ENCODE results near the gene NPPC. TPM values are rescaled to one million over a fixed set of nuclear protein-coding genes. Genes with fewer than 3 reads are reported as not detected.

Gene NPPC
- total RNA-seq, 1 donor from 2014 or later, result not detected

DNA sequence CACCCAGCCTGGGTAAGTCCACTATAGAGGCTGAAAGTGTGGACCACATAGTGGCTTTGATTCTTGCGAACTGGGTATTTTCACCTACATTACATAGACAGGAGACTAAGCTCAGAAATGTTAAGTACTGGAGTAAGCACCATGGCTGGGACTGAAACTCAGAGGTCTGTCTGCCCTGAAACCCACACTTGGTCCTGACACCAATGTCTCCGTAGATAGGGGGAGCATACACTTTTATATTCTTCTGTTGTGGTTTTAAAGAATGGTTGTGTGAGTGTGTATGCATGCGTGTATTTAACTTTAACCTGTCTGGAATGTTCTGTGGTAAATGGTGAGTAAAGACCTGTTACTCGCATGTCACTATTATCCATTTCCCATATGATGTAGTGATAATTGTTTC, 10.3 kb upstream of the NPPC start:
- no peak for DNase-seq (ENCODE audit: low spot score, unreplicated experiment)
- no peaks in the 10 kb centered on the region for H3K4me1 Mint-ChIP-seq (ENCODE audit: low read depth)

DNA sequence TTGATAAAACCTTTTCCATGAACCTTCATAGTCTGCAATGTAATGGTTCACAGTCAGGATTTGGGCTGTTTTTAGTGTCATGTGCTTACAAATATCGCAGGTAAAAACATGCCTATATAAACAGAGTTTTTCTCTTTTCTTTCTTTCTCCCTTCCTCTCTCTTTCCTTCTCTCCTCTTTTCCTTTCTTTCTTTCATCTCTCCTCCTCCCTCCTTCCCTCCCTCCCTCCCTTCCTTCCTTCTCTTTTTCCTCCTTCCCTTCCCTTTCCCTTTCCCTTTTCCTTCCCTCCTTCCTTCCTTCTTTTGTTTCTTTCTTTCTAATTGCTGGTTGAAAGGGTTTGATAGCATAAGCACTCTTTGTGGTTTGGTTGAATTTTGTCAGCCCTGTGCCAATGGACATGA, 9.6 kb upstream of the NPPC start:
- TF ChIP-seq, protein P1, sequence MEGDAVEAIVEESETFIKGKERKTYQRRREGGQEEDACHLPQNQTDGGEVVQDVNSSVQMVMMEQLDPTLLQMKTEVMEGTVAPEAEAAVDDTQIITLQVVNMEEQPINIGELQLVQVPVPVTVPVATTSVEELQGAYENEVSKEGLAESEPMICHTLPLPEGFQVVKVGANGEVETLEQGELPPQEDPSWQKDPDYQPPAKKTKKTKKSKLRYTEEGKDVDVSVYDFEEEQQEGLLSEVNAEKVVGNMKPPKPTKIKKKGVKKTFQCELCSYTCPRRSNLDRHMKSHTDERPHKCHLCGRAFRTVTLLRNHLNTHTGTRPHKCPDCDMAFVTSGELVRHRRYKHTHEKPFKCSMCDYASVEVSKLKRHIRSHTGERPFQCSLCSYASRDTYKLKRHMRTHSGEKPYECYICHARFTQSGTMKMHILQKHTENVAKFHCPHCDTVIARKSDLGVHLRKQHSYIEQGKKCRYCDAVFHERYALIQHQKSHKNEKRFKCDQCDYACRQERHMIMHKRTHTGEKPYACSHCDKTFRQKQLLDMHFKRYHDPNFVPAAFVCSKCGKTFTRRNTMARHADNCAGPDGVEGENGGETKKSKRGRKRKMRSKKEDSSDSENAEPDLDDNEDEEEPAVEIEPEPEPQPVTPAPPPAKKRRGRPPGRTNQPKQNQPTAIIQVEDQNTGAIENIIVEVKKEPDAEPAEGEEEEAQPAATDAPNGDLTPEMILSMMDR (IDR thresholded peaks at IDR 0.05; ENCODE audit: unreplicated experiment), result no peak
- no peak for DNase-seq (ENCODE audit: low spot score, unreplicated experiment)
- no peak overlapping the region for H3K27ac Mint-ChIP-seq
- H3K9me3 Mint-ChIP-seq (ENCODE audit: low read depth), result no peaks in the 10 kb centered on the region
- peaks cover 15% of the 10 kb centered on the region for H3K27me3 Mint-ChIP-seq
- no peaks in the 10 kb centered on the region for H3K36me3 Mint-ChIP-seq (ENCODE audit: insufficient read depth)
- H3K4me3 Mint-ChIP-seq (ENCODE audit: low read depth), result no peak overlapping the region
- H3K4me1 Mint-ChIP-seq (ENCODE audit: low read depth), result no peaks in the 10 kb centered on the region

More for the DNA sequence above, 10.3 kb upstream of the NPPC start:
- TF ChIP-seq, protein P1 (IDR thresholded peaks at IDR 0.05; ENCODE audit: unreplicated experiment), result no peak
- Mint-ChIP-seq H3K36me3 (ENCODE audit: insufficient read depth) (no peaks in the 10 kb centered on the region), H3K4me3 (ENCODE audit: low read depth) (no peak overlapping the region), H3K27ac (no peak overlapping the region), H3K27me3 (peaks cover 8% of the 10 kb centered on the region), H3K9me3 (ENCODE audit: low read depth) (no peaks in the 10 kb centered on the region)

DNA sequence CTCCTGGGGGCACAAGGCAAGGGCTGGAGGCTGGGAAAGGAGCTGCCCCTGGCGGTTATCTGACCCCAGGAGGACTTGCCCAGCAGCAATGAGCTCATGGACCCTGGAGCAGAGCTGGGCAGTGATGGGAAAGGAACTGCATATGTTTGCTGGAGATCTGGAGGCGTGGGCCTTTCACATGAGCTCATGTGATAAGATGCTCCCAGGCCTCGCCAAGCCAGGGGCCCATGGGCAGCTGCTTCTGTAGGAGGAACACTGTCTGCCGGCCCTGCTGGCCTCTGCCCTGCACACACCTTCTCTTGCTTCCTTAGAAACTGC, 9.0 kb upstream of the NPPC start:
- no peak for DNase-seq (ENCODE audit: low spot score, unreplicated experiment)
- Mint-ChIP-seq H3K27ac (no peak overlapping the region), H3K4me3 (ENCODE audit: low read depth) (no peak overlapping the region), H3K9me3 (ENCODE audit: low read depth) (no peaks in the 10 kb centered on the region), H3K27me3 (peaks cover 19% of the 10 kb centered on the region), H3K36me3 (ENCODE audit: insufficient read depth) (no peaks in the 10 kb centered on the region), H3K4me1 (ENCODE audit: low read depth) (no peaks in the 10 kb centered on the region)
- TF ChIP-seq, protein P1 (IDR thresholded peaks at IDR 0.05; ENCODE audit: unreplicated experiment), result no peak

DNA sequence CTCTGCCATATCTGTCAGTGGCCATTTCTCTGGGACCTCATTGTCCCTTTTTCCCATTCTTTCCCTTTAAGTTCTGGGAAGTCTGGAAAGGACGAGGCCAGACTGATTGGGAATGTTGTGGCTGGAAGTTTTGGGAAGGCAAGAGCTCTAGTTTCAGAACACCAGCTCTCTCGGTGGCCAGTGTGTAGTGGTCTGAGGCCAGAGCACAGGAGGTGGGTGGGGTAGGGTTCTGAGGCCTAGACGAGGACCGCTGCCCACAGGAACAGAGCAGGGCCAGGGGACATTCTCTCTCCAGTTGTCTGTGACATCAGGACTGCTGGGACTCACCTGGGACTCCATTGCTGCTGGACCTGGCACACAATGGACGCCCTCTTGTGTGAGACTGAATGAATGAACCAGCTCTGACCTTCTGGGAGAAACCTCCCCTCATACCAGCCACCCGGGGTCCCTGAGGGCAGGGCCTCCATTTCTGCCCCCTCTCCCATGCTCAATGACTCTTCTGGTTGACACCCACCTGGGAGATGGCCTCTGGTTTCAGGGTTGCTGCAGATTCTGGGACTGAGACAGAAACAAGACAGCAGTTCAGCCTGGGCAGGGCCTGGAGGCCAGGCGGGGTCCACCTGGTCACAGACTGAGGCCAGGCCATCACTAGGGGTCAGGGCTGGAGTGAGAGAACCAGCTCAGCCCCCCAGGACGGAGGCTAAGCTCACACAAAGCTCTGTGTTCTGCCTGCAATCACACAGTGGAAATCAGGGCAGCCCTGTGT, 8.4 kb upstream of the NPPC start:
- Mint-ChIP-seq H3K27me3 (peaks cover 19% of the 10 kb centered on the region), H3K9me3 (ENCODE audit: low read depth) (no peaks in the 10 kb centered on the region), H3K36me3 (ENCODE audit: insufficient read depth) (no peaks in the 10 kb centered on the region), H3K4me1 (ENCODE audit: low read depth) (no peaks in the 10 kb centered on the region), H3K27ac (no peak overlapping the region), H3K4me3 (ENCODE audit: low read depth) (no peak overlapping the region)
- TF ChIP-seq, protein P1 (IDR thresholded peaks at IDR 0.05; ENCODE audit: unreplicated experiment), result no peak
- no peak for DNase-seq (ENCODE audit: low spot score, unreplicated experiment)

DNA sequence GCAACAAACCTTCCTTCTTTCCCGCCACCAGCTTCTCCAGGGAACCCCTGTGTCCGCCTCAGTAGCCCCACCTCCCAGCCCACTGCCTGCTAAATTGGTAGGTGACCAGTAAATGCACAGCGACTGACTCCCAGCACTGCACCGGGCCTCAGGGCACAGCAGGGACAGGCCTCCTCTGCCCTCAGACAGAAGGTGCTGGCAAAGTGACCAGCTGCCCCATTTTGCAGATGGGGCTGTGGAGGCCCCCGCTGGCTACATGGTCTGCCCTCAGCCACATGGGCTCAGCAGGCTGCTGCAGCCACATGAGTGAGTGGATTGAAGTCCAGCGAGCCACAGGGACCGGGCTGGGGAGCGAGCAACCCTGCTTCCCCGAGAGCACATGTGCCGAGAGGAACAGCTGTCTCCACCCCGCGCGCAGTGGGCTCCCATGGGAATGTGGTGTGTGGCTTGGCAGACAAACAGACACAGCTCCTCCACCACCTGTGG, 7.8 kb upstream of the NPPC start:
- no peaks in the 10 kb centered on the region for H3K36me3 Mint-ChIP-seq (ENCODE audit: insufficient read depth)
- peaks cover 25% of the 10 kb centered on the region for H3K27me3 Mint-ChIP-seq
- H3K4me3 Mint-ChIP-seq (ENCODE audit: low read depth), result no peak overlapping the region
- no peaks in the 10 kb centered on the region for H3K4me1 Mint-ChIP-seq (ENCODE audit: low read depth)
- no peak for DNase-seq (ENCODE audit: low spot score, unreplicated experiment)
- H3K27ac Mint-ChIP-seq, result no peak overlapping the region
- TF ChIP-seq, protein P1 (IDR thresholded peaks at IDR 0.05; ENCODE audit: unreplicated experiment), result no peak
- no peaks in the 10 kb centered on the region for H3K9me3 Mint-ChIP-seq (ENCODE audit: low read depth)
